Loucy (cell line): Measurements from ENCODE around the gene TRDMT1.

ENCODE experiments used
- CTCF ChIP-seq: fragments of 200-600 bp; sonication (generic); conservative IDR thresholded peaks from 2 replicates; pipeline ENCODE4 v1.5.1; 2014; ENCODE audit warnings: mild to moderate bottlenecking, antibody characterized with exemption, low read length
- EZH2phosphoT487 ChIP-seq: fragments of 200-600 bp; IDR thresholded peaks from 2 replicates; pipeline ENCODE4 v1.6.1; 2018; ENCODE audit warnings: antibody characterized with exemption, mild to moderate bottlenecking, moderate library complexity, borderline replicate concordance

- TF ChIP-seq CTCF (no peak), EZH2phosphoT487 (no peak)
These were observed 8.4 kb upstream of the TRDMT1 start for GRCh38 chr10:17209881-17210280.
